HUES64 (cell line): Measurements from ENCODE around the gene ADGRG7.

ENCODE experiments used
- H3K27ac ChIP-seq: 2 replicates; pipeline ENCODE4 v1.7.0; 2013; ENCODE audit warnings: low read depth, low read length, inconsistent platforms
- H3K27me3 ChIP-seq: 2 replicates; pipeline ENCODE4 v1.6.1; 2013; ENCODE audit warnings: mild to moderate bottlenecking, low read length; ENCODE audit not compliant: insufficient read depth
- H3K36me3 ChIP-seq: 2 replicates; pipeline ENCODE4 v1.6.1; 2013; ENCODE audit warnings: mild to moderate bottlenecking, low read length; ENCODE audit not compliant: insufficient read depth
- H3K4me1 ChIP-seq: 2 replicates; pipeline ENCODE4 v1.6.1; 2013; ENCODE audit warnings: mild to moderate bottlenecking, low read length, moderate library complexity; ENCODE audit not compliant: insufficient read depth
- H3K4me3 ChIP-seq: 2 replicates; pipeline ENCODE4 v1.5.1; 2013; ENCODE audit warnings: mild to moderate bottlenecking, low read length, moderate library complexity
- H3K9ac ChIP-seq: 2 replicates; pipeline ENCODE4 v1.6.1; 2013; ENCODE audit warnings: mild to moderate bottlenecking, low read depth, low read length
- H3K9me3 ChIP-seq: 2 replicates; pipeline ENCODE4 v1.6.1; 2013; ENCODE audit warnings: low read depth, low read length; ENCODE audit not compliant: insufficient read depth
- WGBS: fragments of 150-250, 120-280 bp; methylation state at CpG from one replicate; pipeline ENCODE4 v1.1.7; 2013; ENCODE audit warnings: missing lambda C conversion rate; 5-methylcytosine and 5-hydroxymethylcytosine counted together

Gene ADGRG7

GRCh38 chr3:100629421-100630127 lies 20.2 kb downstream of the ADGRG7 start:
- no peak overlapping the region for H3K4me3 ChIP-seq
- H3K27ac ChIP-seq, result no peak overlapping the region
- no peak overlapping the region for H3K9ac ChIP-seq
- H3K4me1 ChIP-seq, result peaks cover 13% of the 10 kb centered on the region
- H3K36me3 ChIP-seq, result no peaks in the 10 kb centered on the region
- H3K9me3 ChIP-seq, result no peaks in the 10 kb centered on the region
- 85% methylated on average over 3 of the region's 3 CpGs for WGBS
- H3K27me3 ChIP-seq, result no peaks in the 10 kb centered on the region

- H3K27ac ChIP-seq, result no peak overlapping the region
- H3K27me3 ChIP-seq, result no peaks in the 10 kb centered on the region
- no peak overlapping the region for H3K9ac ChIP-seq
- no peak overlapping the region for H3K4me3 ChIP-seq
- H3K9me3 ChIP-seq, result no peaks in the 10 kb centered on the region
- WGBS, result no CpG with 5 or more reads among the region's 1 CpG
- peaks cover 13% of the 10 kb centered on the region for H3K4me1 ChIP-seq
- no peaks in the 10 kb centered on the region for H3K36me3 ChIP-seq
These were observed 21.3 kb downstream of the ADGRG7 start for GRCh38 chr3:100630664-100631063.

GRCh38 chr3:100631236-100631635 lies 21.8 kb downstream of the ADGRG7 start:
- 95% methylated on average over 1 of the region's 1 CpG for WGBS
- Histone ChIP-seq H3K9ac (no peak overlapping the region), H3K4me1 (peaks cover 13% of the 10 kb centered on the region), H3K36me3 (no peaks in the 10 kb centered on the region), H3K4me3 (no peak overlapping the region), H3K27me3 (no peaks in the 10 kb centered on the region), H3K9me3 (no peaks in the 10 kb centered on the region), H3K27ac (no peak overlapping the region)

- H3K4me3 ChIP-seq, result no peak overlapping the region
- H3K27me3 ChIP-seq, result no peaks in the 10 kb centered on the region
- H3K9ac ChIP-seq, result no peak overlapping the region
- 89% methylated on average over 5 of the region's 5 CpGs for WGBS
- H3K27ac ChIP-seq, result no peak overlapping the region
- peaks cover 13% of the 10 kb centered on the region for H3K4me1 ChIP-seq
- H3K9me3 ChIP-seq, result no peaks in the 10 kb centered on the region
- H3K36me3 ChIP-seq, result no peaks in the 10 kb centered on the region
These were observed 25.3 kb downstream of the ADGRG7 start for GRCh38 chr3:100634493-100635272.

- Histone ChIP-seq H3K9me3 (no peaks in the 10 kb centered on the region), H3K27me3 (no peaks in the 10 kb centered on the region), H3K9ac (no peak overlapping the region), H3K4me3 (no peak overlapping the region), H3K36me3 (no peaks in the 10 kb centered on the region), H3K27ac (no peak overlapping the region), H3K4me1 (peaks cover 11% of the 10 kb centered on the region)
- whole genome bisulfite sequencing, result 93% methylated on average over 3 of the region's 3 CpGs
These were observed 25.9 kb downstream of the ADGRG7 start for GRCh38 chr3:100635273-100635701.

GRCh38 chr3:100637197-100637631 lies 27.8 kb downstream of the ADGRG7 start:
- Histone ChIP-seq H3K4me1 (no peaks in the 10 kb centered on the region), H3K27me3 (no peaks in the 10 kb centered on the region), H3K27ac (no peak overlapping the region), H3K9me3 (no peaks in the 10 kb centered on the region), H3K36me3 (no peaks in the 10 kb centered on the region), H3K4me3 (no peak overlapping the region), H3K9ac (no peak overlapping the region)
- WGBS, result 100% methylated on average over 1 of the region's 1 CpG

GRCh38 chr3:100640633-100641032 lies 31.2 kb downstream of the ADGRG7 start:
- H3K27ac ChIP-seq, result no peak overlapping the region
- no peak overlapping the region for H3K9ac ChIP-seq
- H3K36me3 ChIP-seq, result no peaks in the 10 kb centered on the region
- 94% methylated on average over 5 of the region's 5 CpGs for WGBS
- no peaks in the 10 kb centered on the region for H3K27me3 ChIP-seq
- no peaks in the 10 kb centered on the region for H3K4me1 ChIP-seq
- no peak overlapping the region for H3K4me3 ChIP-seq
- H3K9me3 ChIP-seq, result no peaks in the 10 kb centered on the region

GRCh38 chr3:100641471-100642032 lies 32.2 kb downstream of the ADGRG7 start:
- H3K4me1 ChIP-seq, result no peaks in the 10 kb centered on the region
- H3K9me3 ChIP-seq, result no peaks in the 10 kb centered on the region
- H3K27ac ChIP-seq, result no peak overlapping the region
- no peaks in the 10 kb centered on the region for H3K27me3 ChIP-seq
- WGBS, result 100% methylated on average over 3 of the region's 3 CpGs
- H3K36me3 ChIP-seq, result no peaks in the 10 kb centered on the region
- H3K9ac ChIP-seq, result no peak overlapping the region
- H3K4me3 ChIP-seq, result no peak overlapping the region

GRCh38 chr3:100645913-100646312 lies 36.5 kb downstream of the ADGRG7 start:
- Histone ChIP-seq H3K27ac (no peak overlapping the region), H3K4me1 (no peaks in the 10 kb centered on the region), H3K36me3 (no peaks in the 10 kb centered on the region), H3K9me3 (no peaks in the 10 kb centered on the region), H3K27me3 (no peaks in the 10 kb centered on the region), H3K9ac (no peak overlapping the region), H3K4me3 (no peak overlapping the region)
- WGBS, result 91% methylated on average over 2 of the region's 3 CpGs

GRCh38 chr3:100647171-100647570 lies 37.8 kb downstream of the ADGRG7 start:
- H3K36me3 ChIP-seq, result no peaks in the 10 kb centered on the region
- H3K4me3 ChIP-seq, result no peak overlapping the region
- H3K27ac ChIP-seq, result no peak overlapping the region
- H3K27me3 ChIP-seq, result no peaks in the 10 kb centered on the region
- WGBS, result 95% methylated on average over 3 of the region's 3 CpGs
- H3K9ac ChIP-seq, result no peak overlapping the region
- H3K4me1 ChIP-seq, result no peaks in the 10 kb centered on the region
- no peaks in the 10 kb centered on the region for H3K9me3 ChIP-seq

GRCh38 chr3:100647657-100648056 lies 38.3 kb downstream of the ADGRG7 start:
- Histone ChIP-seq H3K9ac (no peak overlapping the region), H3K4me3 (no peak overlapping the region), H3K36me3 (no peaks in the 10 kb centered on the region), H3K4me1 (no peaks in the 10 kb centered on the region), H3K27me3 (no peaks in the 10 kb centered on the region), H3K27ac (no peak overlapping the region), H3K9me3 (no peaks in the 10 kb centered on the region)
- no CpG with 5 or more reads among the region's 1 CpG for WGBS
